Measurements from ENCODE around the gene DACT3.
"Not testable (repeated sequence)": the region's sequence is repeated elsewhere in the genome, so short reads cannot be mapped to it uniquely, and the experiment has no call there.

Gene DACT3

DNA sequence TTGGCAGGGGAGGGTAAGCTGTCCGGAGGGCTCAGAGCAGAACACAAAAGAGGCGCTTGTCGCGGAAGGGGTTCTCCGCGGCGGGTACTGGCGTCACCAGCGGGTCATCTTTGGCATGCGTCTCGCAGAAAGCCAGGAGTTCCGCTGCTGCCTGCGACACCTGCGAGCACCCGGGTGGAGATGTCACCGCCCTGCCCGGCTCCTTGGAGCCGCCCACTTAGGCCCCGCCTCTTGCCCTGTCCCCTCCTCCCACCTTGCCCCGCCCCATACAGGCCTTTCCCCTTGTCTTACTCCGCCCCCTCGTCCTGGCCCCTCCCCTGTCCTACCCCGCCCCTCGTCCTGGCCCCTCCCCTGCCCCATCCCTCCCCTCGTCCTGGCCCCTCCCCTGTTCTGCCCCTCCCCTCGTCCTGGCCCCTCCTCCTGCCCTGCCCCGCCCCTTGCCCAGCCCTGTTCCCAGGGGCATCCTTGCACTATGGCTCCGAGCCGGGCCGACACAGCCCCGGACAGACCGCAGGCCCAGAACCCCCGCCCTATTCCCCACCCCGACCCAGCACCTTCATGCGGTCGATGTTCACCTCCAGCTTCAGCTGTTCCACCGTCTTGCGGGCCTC lies 26.8 kb downstream of the DACT3 start:
- DNase-seq (ENCODE audit: low read depth, low spot score) = no peak

DNA sequence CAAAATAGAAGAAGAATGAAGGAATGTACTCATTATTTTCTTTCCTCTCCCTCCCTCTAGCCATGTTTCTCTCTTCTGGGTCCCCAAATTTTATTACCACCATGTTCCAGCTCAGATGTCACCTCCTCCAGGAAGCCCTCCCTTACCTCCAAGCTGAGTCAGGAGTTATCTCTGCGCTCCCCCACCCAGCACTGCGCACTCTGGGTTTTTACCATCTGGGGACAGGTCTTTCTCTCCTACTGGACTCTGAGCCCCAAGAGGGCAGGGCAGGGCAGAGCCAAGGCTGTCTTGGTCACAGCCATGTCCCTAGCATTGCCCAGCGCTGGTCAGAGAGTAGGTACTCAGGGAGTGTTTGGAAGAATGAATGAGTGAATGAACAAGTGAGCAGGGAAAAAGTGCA lies 27.9 kb downstream of the DACT3 start:
- DNase-seq (ENCODE audit: low read depth, low spot score) = no peak

DNA sequence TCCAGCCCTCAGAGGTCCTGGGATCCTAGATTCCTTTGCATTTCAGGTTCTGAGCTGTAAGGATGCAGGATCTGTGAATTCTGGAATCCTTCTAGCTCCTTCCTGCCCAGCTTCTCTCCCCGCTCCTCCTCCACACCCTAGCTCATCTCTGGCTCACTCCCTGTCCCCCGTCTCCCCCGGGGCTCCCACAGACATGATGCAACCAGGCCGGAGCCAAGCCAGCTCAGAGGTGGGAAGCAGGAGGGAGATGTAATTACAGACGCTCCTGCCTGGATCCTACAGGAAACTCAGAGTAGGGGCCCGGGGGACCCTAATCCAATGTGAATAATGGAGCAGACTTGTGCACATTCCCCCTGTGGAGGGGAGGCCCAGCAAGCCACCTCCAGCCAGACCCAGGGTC lies 29.5 kb downstream of the DACT3 start:
- DNase-seq (ENCODE audit: low read depth, low spot score) = no peak

DNA sequence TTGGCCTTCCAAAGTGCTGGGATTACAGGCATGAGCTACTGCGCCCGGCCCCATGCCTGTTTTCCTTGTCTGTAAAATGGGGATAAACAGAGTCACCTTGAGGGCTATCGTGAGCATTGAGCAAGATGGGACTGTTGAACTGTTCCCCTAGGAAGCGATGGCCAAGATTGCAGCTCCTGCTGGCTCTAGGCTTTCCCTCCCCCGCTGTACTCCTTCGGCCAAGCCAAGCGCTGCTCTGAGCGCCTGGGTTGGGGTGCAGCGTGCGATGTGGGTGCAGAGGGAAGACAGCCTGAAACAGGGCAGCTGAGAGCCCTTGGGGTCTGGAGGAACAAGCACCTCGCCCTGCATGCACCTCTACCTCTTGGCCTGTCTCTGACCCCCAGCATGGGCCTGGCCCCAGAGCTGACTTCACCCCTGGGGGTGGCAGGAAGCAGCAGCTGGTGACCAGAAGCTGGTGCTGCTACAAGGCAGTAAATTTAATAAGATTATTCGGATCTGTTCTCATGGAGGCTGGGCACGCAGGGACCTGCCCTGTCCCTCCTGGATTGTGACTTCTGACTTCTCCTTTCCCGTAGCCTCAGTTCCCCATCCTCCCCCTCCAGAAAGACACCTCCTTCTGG lies 30.3 kb downstream of the DACT3 start:
- no peak for DNase-seq (ENCODE audit: low read depth, low spot score)

DNA sequence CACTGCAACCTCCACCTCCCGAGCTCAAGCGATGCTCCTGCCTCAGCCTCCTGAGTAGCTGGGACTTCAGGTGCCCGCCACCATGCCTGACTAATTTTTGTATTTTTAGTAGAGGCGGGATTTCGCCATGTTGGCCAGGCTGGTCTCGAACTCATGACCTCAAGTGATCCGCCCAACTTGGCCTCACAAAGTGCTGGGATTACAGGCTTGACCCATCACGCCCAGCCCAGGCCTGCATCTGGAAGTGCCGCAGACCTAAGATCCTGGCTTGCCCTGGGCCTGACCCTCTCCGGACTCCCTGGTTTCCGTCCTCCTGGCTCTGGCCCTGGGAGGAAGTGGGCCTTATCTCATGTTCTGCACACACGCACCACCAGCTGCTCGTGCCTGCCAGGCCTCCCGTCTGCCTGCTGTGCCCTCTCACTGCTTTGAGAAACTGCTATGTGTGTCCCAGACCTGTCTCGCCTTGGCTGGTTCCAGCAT lies 31.4 kb downstream of the DACT3 start:
- no peak for DNase-seq (ENCODE audit: low read depth, low spot score)

DNA sequence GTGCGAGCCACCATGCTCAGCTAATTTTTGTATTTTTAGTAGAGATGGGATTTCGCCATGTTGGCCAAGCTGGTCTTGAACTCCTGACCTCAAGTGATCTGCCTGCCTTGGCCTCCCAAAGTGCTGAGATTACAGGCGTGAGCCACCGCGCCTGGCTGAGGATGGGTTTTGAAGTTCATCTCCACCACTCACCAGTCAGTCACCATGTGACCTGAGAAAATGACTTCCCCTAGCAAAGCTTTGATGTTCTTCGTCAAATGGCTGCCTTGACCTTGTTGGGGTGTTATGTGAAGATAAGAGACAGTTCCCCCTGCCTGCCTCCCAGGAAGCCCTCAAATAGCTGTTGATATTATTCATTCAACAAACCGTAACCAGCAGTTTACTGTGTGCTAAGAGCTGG lies 32.0 kb downstream of the DACT3 start:
- DNase-seq (ENCODE audit: low read depth, low spot score) = not testable (repeated sequence)

DNA sequence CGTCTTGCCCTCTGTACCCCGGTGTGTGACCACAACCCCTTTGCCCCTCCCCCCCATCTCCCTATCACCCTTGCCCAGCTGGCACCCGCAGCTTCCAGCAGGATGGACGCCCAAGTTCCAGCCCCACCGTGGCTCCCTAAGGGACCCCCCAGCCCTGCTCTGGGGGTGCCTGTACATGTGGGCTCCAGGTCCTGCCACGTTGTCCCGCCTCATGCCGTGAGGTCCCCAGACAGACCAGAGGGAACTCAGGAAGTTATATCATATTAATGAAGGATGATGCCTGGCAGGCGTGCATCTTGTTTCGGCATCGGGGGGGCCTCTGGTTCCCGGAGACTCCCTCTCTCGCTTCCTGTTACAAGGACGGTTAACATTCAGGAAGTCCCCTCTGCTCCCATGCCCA lies 34.5 kb downstream of the DACT3 start:
- no peak for DNase-seq (ENCODE audit: low read depth, low spot score)

DNA sequence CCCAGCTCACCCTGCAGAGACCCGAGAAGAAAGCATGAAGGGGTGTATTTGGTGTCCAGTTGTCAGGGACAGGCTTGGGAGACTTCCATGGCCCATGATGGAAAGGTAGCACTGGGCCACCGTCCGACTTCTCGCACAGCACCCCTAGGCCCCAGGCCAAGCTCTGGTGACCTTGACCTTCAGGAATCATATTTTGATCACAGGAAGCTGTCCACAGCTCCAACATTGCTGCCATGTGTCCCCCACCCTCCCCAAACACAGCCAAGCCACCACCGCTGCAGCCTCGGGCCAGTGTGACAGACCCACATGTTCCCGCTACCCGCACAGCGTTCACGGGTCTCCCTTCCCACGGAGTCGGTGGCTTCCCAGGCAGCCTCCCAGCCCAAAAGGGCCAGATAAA lies 35.3 kb downstream of the DACT3 start:
- DNase-seq (ENCODE audit: low read depth, low spot score) = no peak

DNA sequence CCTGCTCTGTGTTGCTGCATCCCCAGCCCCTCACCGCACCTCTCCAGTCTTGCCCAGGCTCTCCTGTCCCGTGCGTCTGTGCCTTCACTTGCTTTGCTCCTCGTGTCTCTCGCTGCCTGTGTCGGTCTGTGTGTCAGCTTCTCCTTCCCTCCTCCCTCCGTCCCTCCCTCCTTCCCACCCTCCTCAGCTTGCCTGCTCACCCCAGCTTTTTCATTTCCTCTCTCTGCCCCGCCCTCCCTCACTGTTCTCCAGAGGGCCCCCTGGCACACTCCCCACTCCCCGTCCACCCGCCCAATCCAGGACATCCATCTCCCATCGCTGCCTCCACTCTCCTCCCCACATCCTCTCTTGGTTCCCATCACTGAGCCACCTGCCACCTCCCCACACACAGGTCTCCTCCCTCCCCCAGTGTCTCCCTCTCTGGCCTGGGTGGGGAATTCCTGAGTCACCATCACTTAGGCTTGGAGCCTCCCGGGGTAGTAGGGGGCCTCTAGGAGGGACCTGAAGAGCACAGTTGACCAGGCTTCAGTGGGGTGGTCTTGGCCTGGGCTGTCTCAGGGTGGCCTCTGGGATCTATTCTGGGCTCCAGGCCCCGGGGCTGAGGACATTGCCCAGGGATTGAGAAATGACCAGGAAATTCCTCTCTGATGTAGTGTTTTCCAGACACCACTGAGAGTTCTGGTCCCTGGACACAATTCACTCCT lies 35.9 kb downstream of the DACT3 start, which contains the start of gene PTGIR:
Gene PTGIR (minus strand): TSS at position 132 of the 704 bp plus-strand sequence. CDS start 864 bp downstream, outside the sequence.
- DNase-seq (ENCODE audit: low read depth, low spot score) = no peak

DNA sequence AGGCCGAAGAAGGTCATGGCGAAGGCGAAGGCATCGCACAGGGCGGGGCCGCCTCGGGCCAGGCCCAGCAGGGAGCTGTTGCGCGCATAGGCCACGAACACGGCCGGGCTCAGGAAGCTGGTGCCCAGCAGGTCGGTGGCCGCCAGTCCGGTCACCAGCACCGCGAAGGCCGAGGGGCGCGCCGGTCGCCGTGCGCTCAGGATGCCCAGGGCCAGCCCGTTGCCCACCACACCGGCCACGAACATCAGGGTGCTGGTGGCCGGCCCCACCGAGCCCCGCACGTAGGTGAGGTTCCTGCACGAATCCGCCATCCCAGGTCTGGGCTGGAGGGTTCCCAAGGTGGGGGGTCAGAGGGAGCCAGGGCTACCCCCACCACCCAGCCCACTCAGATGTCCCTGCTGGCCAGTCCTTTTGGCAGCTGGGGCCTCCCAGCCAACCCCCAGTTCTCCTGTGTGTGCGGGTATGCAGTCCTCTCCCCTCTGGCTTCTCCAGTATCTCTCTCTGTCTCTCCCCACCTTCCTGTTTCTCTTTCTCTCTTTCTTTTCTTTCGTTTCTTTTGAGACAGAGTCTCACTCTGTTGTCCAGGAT lies 37.0 kb downstream of the DACT3 start:
- no peak for DNase-seq (ENCODE audit: low read depth, low spot score)

DNA sequence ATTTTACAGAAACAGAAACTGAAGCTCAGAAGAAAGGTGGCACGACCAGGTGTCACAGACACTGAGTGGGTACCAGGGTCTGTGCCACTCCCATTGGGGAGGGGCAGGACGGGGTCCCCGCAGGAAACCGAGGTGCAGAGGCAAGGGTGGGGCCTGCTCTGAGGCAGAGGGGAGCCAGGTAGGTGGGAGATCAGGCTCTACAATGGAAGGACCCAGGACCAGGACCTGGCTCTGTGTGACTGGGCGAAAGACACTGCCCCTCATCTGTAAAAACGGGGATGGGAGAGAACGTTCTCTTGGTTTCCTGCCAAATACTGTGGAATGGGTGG lies 38.9 kb downstream of the DACT3 start:
- no peak for DNase-seq (ENCODE audit: low read depth, low spot score)

DNA sequence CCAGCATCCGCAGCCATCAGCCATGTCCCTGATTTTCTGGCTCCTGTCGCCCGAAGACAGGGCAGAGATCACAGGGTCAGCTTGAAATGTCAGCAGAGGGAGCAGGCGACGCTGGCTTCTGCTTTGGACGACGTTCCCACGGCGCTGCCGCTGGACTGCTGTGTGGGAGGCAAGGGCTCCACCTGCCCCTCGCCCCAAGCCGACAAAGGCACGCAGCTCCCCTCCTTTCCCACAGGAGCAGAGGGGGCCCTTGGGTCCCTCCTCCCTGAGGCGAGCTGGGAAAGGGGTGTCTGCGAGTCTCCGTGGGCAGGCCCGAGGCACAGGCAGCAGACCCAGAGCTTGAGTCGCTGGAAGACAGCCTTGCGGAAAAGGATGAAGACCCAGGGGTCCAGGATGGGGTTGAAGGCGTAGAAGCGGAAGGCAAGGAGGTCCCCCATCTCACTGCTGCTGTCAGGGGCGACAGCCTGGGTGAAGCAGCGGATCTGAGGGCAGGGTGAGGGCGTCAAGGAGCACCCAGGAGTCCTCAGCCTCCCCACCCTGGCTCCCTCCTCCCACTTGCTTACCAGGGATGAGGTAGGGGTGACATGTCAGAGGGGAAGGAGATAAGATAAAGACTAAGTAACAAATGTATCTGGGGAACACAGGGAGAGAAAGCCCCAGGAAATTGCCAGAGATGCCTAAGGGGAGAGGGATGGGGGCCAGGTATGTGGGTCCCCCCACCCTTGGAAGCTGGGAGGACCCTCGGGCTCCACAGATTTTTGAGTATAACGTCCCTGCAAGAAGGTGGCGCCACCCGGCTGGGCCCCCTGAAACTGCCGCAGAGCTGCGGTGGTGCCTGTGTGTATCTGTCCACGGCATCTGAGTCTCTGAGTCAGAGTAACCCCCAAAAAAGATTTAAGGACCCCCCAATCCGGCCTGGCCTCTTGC lies 39.5 kb downstream of the DACT3 start:
- no peak for DNase-seq (ENCODE audit: low read depth, low spot score)

DNA sequence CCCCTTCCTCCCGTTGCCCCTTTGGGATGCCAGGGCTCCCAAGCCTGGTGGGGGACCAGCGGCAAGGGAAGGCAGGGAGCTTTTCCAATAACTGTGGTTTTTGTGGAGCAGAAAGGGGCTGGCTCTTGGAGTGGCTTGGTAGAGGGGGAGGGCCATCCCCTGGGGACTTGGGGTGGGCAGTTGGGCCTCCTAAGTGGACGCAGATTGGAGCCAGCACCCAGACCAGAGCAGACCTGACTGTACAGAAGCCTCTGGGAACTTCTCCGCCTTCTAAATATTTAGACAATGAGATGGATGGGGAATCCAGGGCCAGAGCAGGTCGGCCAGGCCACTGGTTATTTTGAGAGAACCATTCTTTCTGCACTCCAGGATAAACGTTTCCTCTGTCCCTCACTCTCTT lies 40.3 kb downstream of the DACT3 start:
- no peak for DNase-seq (ENCODE audit: low read depth, low spot score)

DNA sequence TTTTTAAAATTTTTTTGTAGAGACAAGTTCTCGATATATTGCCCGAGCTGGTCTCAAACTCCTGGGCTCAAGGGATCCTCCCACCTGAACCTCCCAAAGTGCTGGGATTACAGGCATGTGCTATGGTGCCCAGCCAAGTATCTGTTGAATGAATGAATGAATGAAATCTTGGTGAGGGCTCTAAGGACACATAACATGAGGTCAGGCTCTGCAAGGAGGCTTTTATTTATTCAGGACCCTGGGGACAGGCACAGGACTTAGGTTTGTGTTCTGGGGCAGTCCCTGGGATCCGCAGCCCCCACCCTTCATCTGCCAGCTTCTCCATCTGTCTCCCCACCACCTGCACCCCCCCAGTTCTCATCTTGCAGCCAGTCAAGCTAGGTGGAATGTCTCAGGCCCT lies 40.7 kb downstream of the DACT3 start:
- no peak for DNase-seq (ENCODE audit: low read depth, low spot score)

DNA sequence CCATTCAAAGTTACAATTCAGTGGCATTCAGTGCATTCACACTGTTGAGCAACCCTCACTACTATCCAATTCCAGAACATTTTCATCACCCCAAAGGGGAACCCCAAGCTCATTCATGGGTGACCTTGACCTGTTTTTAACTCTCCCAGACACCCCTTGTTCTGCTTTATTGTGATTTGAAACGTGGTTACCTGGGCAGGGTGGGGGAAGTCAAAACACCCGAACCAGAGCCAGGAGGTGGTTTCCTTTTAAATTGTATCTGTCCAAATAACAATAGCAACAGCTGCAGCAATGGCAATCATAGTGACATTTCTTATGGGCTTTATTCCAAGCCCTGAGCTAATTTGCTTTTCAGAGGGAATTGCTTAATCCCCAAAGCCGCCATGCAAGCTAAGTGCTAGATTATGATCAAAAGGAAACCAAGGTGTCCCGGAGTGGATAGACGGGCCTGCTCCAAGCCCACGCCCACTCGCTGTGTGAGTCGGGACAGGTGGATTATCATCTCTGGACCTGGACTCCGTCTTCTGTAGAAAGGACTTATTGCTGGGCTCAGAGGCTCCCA lies 42.2 kb downstream of the DACT3 start:
- DNase-seq (ENCODE audit: low read depth, low spot score) = no peak

DNA sequence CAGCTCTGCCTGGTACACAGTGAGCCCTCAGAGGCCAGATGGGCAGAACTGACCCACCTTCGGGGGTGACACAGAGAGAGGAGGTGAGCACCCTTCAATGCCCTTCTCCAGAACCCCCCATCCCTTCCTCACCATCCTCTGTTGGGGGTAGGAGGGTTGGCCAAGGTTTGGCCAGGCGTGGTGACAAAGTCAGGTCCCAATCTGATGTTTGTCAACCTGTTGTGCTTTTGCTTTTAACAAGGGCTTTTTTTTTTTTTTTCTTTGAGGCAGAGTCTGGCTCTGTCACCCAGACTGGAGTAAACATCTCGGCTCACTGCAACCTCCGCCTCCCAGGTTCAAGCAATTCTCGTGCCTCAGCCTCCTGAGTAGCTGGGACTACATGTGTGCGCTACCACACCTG lies 43.4 kb downstream of the DACT3 start:
- no peak for DNase-seq (ENCODE audit: low read depth, low spot score)

DNA sequence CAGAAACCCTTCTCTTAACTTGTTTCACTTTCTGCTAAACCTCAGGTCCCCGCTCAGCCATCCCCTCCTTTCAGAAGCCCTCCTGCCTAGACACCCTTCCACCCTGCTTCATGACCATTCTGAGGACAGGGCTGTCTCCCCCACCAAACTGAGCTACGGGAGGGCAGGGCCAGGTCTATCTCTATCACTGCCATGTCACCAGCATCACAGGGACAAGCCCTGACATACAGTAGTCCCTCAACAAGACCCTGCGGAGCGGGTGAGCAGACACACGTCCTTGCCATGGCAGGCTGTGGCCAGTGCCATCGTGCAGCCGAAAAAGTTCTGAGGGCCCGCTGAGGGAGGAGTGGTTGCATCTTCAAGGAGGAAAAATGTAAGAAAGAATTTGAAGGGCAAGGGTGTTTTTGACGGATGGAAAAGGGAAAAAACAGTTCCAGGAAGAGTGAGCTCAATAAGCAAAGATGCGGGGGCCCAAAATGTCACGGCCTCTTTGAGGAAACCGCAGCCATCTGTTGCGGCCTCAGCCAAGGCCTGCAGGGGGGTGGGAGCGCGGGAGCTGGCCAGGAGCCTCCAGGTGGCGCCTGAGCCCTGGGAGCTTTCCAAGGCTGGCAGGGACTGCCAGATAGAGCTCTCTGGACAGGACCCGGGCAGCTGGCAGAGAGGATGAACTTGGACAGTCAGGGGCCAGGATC lies 44.2 kb downstream of the DACT3 start:
- DNase-seq (ENCODE audit: low read depth, low spot score) = no peak

DNA sequence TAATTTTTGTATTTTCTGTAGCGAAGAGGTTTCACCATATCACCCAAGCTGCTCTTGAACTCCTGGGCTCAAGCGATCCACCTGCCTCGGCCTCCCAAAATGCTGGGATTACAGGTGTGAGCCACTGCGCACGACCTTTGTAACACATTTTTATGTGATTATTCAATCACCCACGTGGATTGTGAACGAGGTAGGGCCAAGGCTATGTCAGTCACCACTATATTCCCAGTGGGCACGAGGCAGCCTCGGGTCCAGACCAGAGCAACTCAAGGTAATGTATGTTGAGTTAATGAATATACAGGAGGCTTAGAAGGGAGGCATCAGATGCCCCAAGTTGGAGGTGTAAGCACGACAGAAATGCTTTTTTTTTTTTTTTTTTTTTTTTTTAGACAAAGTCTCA lies 45.0 kb downstream of the DACT3 start:
- DNase-seq (ENCODE audit: low read depth, low spot score) = no peak

DNA sequence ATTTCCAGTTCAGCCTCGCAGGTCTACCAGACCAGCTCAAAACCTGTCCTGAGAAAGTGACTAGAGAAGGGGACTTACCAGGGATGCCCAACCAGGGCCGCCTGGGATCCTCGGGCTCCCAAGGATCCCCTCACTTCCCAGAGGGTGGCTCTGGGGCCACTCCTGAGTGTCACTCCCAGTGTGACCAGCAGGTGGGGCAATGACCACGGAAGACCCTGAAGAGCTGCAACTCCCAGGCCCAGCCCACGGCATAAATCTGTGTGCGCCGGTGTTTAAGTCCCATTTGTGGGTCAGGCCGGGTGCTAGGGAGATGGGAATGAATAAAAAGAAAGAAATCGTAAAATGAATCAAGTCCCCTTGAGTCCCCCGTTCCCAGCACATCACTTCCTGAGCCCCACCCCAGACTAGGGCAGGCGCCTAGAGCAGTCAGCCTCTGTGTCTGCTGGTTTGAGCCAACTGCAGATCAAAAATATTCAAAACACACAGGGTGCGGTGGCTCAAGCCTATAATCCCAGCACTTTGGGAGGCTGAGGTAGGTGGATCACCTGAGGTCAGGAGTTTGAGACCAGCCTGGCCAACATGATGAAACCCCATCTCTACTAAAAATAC lies 46.8 kb downstream of the DACT3 start:
- DNase-seq (ENCODE audit: low read depth, low spot score) = no peak

DNA sequence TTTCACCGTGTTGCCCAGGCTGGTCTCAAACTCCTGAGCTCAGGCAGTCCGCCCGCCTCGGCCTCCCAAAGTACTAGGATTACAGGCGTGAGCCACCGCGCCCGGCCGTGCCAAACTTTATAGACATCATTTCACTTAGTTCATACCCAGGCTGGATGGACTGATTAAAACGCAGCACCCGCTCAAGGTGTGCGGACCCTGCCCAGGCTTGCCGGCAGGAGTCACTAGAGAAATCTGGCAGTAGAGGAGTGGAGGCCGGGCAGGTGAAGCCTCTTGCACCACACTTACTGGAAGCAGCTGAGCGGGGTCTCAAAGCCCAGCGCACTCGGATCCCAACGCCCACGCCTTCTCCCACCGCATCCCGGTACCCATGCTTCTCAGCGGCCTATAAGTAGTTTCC lies 47.5 kb downstream of the DACT3 start:
- no peak for DNase-seq (ENCODE audit: low read depth, low spot score)

Measured in brain pericyte (primary cell).